K562 (cell line): Measurements from ENCODE around the gene P2RY8. TPM values are rescaled to one million over a fixed set of nuclear protein-coding genes. Genes with fewer than 3 reads are reported as not detected.
A peak's percentile ranks its signal among the peaks of the same experiment; 100 is the strongest.

Source experiments
- EGR1 ChIP-seq: fragments of 450-650 bp; conservative IDR thresholded peaks from 2 replicates; pipeline ENCODE4 v1.6.1; 2017; ENCODE audit warnings: mild to moderate bottlenecking
- ESRRB ChIP-seq: fragments of 250-450 bp; sonication (Bioruptor Pico); IDR thresholded peaks from 2 replicates; pipeline ENCODE4 v1.5.0; 2020; ENCODE audit warnings: mild to moderate bottlenecking, moderate library complexity, borderline replicate concordance
- FIP1L1 ChIP-seq: fragments of 200-400 bp; formaldehyde crosslinking; IDR thresholded peaks from 2 replicates; pipeline ENCODE4 v1.6.1; 2018; ENCODE audit warnings: mild to moderate bottlenecking, low read depth, low read length; ENCODE audit not compliant: poor library complexity, severe bottlenecking
- GTF2B ChIP-seq: IDR thresholded peaks from 2 replicates; pipeline ENCODE4 v1.6.1; 2011; ENCODE audit not compliant: insufficient read length; ENCODE audit errors: extremely low read depth
- HMGN3 ChIP-seq: IDR thresholded peaks from 2 replicates; pipeline ENCODE4 v1.6.1; 2011; ENCODE audit warnings: borderline replicate concordance, low read depth, mild to moderate bottlenecking, mixed read lengths, low read length; ENCODE audit not compliant: insufficient read length; ENCODE audit errors: extremely low read depth
- LCOR ChIP-seq: sonication (generic); formaldehyde crosslinking; IDR thresholded peaks from 2 replicates; pipeline ENCODE4 v1.8.0; 2022; ENCODE audit warnings: mild to moderate bottlenecking, missing genetic modification reagents
- MEF2D ChIP-seq: conservative IDR thresholded peaks from 2 replicates; pipeline ENCODE4 v1.6.1; 2016; ENCODE audit warnings: low read depth, missing genetic modification characterization, missing compliant biosample characterization
- MTF1 ChIP-seq: fragments of 250-450 bp; sonication (Bioruptor Pico); IDR thresholded peaks from 2 replicates; pipeline ENCODE4 v1.9.0; 2021; ENCODE audit warnings: moderate library complexity, mild to moderate bottlenecking, inconsistent platforms, borderline replicate concordance
- NR1H2 ChIP-seq: sonication (generic); formaldehyde crosslinking; IDR thresholded peaks from 2 replicates; pipeline ENCODE4 v1.4.0; 2020; ENCODE audit warnings: mild to moderate bottlenecking, missing genetic modification reagents
- SETDB1 ChIP-seq: IDR thresholded peaks from one replicate; pipeline ENCODE4 v1.6.1; 2012; ENCODE audit warnings: low read length, control low read depth, inconsistent platforms
- SRSF3 ChIP-seq: fragments of 200-400 bp; formaldehyde crosslinking; IDR thresholded peaks from 2 replicates; pipeline ENCODE4 v1.6.1; 2016; ENCODE audit warnings: mild to moderate bottlenecking, low read length, moderate library complexity; ENCODE audit not compliant: insufficient read depth
- ZBTB40 ChIP-seq, 2 experiments: fragments of 450-650 bp in 1 of 2; sonication (generic) in 1 of 2; formaldehyde crosslinking in 1 of 2; IDR thresholded peaks; 2 replicates each; pipeline versions ENCODE4 v1.7.1 to v1.9.0; 2016 to 2022; ENCODE audit warnings: inconsistent platforms in 1 of 2, mild to moderate bottlenecking in 1 of 2, missing genetic modification reagents in 1 of 2
- ZFP30 ChIP-seq: fragments of 250-450 bp; sonication (Bioruptor Pico); IDR thresholded peaks from 2 replicates; pipeline ENCODE4 v1.8.0; 2022; ENCODE audit warnings: moderate library complexity, mild to moderate bottlenecking, inconsistent platforms, borderline replicate concordance
- ZNF445 ChIP-seq: fragments of 250-450 bp; sonication (Bioruptor Pico); IDR thresholded peaks from 2 replicates; pipeline ENCODE4 v1.4.0; 2020; ENCODE audit warnings: low read depth, mild to moderate bottlenecking, moderate library complexity
- polyA plus RNA-seq, 8 experiments: library from polyadenylated mRNA; depleted of rRNA in 4 of 8; stranded (reverse) in 5 of 8; unstranded in 3 of 8; fragments of >200 nt; fragmentation: Nextera tagmentation in 2 of 8; fragmentation: Illumina TruSeq in 1 of 8; extraction: Ambion mirVana in 2 of 8; extraction: Trizol in 1 of 8; gene quantifications; 2 replicates each; pipeline versions ENCODE4 v1.2.1 to v1.2.3, GENCODE V29; 2011 to 2014; ENCODE audit warnings: inconsistent platforms in 1 of 8, missing spikeins in 1 of 8
- total RNA-seq, 7 experiments: library from RNA; depleted of rRNA in 6 of 7; stranded (reverse); fragments of >200 nt in 6 of 7; fragmentation: Illumina TruSeq in 2 of 7; extraction: Trizol in 2 of 7; gene quantifications; 2 replicates each; pipeline versions ENCODE4 v1.2.1 to v1.2.3, GENCODE V29; 2011 to 2021; ENCODE audit warnings: low replicate concordance in 1 of 7

P2RY8 gene
- total and polyA plus RNA-seq, 9 of the 15 experiments (the other 6 are each of a cell fraction or from before 2014, with no cell fraction given): 0.04 to 0.69 (median 0.08) TPM; not detected in 3

- peak; percentile 51; the same call in 1 of the 2 replicates for TF ChIP-seq ZBTB40 (IDR thresholded peaks at IDR 0.05)
- no peak for TF ChIP-seq ZBTB40 (CRISPR knock-in tag; IDR thresholded peaks at IDR 0.05)
- no peak for TF ChIP-seq ZFP30 (CRISPR knock-in tag)
- TF ChIP-seq MEF2D (tag): 0 out of 2 replicates have a peak, but pooled peaks have one; percentile 14
- TF ChIP-seq LCOR (CRISPR knock-in tag): 0 out of 2 replicates have a peak, but pooled peaks have one; percentile 9
- TF ChIP-seq HMGN3: no peak
- TF ChIP-seq MTF1 (CRISPR knock-in tag): no peak
- no peak for TF ChIP-seq FIP1L1
- TF ChIP-seq NR1H2 (CRISPR knock-in tag): no peak
- TF ChIP-seq ZNF445 (CRISPR knock-in tag): no peak
- no peak for TF ChIP-seq SETDB1
- TF ChIP-seq GTF2B: no peak
- no peak for TF ChIP-seq SRSF3
- TF ChIP-seq ESRRB (CRISPR knock-in tag): no peak
- TF ChIP-seq EGR1: no peak
Measured at GRCh38 chrX:1481636-1482529, 55.1 kb downstream of the P2RY8 start (continued).
